HL-60 (cell line): Measurements from ENCODE around the gene LRP1B.

Source experiments
- GABPA ChIP-seq: IDR thresholded peaks from 2 replicates; pipeline ENCODE4 v1.6.1; 2012; ENCODE audit warnings: low read depth
- POLR2AphosphoS5 ChIP-seq: IDR thresholded peaks from 2 replicates; pipeline ENCODE4 v1.6.1; 2012; ENCODE audit warnings: low read depth
- SPI1 ChIP-seq: IDR thresholded peaks from 2 replicates; pipeline ENCODE4 v1.6.1; 2012; ENCODE audit warnings: low read depth, mild to moderate bottlenecking, borderline replicate concordance
- TF ChIP-seq, protein P1 (sequence below): IDR thresholded peaks from one replicate; pipeline ENCODE4 v1.5.1; 2011; ENCODE audit warnings: low read length, control low read depth, inconsistent platforms; ENCODE audit not compliant: insufficient read depth
- TF ChIP-seq, protein P2 (sequence below): IDR thresholded peaks from 2 replicates; pipeline ENCODE4 v1.6.1; 2012; ENCODE audit warnings: low read depth; ENCODE audit not compliant: insufficient replicate concordance

DNA sequence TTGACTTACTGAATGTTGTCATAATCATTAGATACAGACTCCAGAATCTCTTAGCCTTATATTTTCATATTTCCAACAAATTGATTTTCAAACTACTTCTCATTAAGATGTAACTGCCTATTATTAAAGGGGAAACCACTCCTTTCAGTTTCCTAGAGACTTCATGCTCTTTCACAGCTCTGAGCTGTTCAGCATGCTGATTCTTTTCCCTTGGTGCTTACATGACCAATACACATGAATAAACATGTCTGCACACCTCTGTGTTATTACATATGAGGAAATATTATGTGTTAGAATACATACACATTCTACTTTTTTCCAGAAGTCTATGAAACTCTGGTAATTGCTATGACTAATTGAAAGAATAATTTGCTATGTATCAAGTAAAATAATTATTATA lies 200.0 kb downstream of the LRP1B start:
- TF ChIP-seq, protein P1, sequence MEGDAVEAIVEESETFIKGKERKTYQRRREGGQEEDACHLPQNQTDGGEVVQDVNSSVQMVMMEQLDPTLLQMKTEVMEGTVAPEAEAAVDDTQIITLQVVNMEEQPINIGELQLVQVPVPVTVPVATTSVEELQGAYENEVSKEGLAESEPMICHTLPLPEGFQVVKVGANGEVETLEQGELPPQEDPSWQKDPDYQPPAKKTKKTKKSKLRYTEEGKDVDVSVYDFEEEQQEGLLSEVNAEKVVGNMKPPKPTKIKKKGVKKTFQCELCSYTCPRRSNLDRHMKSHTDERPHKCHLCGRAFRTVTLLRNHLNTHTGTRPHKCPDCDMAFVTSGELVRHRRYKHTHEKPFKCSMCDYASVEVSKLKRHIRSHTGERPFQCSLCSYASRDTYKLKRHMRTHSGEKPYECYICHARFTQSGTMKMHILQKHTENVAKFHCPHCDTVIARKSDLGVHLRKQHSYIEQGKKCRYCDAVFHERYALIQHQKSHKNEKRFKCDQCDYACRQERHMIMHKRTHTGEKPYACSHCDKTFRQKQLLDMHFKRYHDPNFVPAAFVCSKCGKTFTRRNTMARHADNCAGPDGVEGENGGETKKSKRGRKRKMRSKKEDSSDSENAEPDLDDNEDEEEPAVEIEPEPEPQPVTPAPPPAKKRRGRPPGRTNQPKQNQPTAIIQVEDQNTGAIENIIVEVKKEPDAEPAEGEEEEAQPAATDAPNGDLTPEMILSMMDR = no peak
- no peak for TF ChIP-seq POLR2AphosphoS5
- TF ChIP-seq, protein P2, sequence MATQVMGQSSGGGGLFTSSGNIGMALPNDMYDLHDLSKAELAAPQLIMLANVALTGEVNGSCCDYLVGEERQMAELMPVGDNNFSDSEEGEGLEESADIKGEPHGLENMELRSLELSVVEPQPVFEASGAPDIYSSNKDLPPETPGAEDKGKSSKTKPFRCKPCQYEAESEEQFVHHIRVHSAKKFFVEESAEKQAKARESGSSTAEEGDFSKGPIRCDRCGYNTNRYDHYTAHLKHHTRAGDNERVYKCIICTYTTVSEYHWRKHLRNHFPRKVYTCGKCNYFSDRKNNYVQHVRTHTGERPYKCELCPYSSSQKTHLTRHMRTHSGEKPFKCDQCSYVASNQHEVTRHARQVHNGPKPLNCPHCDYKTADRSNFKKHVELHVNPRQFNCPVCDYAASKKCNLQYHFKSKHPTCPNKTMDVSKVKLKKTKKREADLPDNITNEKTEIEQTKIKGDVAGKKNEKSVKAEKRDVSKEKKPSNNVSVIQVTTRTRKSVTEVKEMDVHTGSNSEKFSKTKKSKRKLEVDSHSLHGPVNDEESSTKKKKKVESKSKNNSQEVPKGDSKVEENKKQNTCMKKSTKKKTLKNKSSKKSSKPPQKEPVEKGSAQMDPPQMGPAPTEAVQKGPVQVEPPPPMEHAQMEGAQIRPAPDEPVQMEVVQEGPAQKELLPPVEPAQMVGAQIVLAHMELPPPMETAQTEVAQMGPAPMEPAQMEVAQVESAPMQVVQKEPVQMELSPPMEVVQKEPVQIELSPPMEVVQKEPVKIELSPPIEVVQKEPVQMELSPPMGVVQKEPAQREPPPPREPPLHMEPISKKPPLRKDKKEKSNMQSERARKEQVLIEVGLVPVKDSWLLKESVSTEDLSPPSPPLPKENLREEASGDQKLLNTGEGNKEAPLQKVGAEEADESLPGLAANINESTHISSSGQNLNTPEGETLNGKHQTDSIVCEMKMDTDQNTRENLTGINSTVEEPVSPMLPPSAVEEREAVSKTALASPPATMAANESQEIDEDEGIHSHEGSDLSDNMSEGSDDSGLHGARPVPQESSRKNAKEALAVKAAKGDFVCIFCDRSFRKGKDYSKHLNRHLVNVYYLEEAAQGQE = no peak
- TF ChIP-seq GABPA = no peak
- TF ChIP-seq SPI1 = no peak
